GM18951 (cell line): ENCODE measurements around the gene AFAP1.

ENCODE experiments used
- POLR2A ChIP-seq: IDR thresholded peaks from 4 replicates; pipeline ENCODE4 v1.6.1; 2011; ENCODE audit warnings: mild to moderate bottlenecking; ENCODE audit not compliant: insufficient read length, insufficient read depth; ENCODE audit errors: extremely low read depth
- in situ Hi-C: fragments of 300-500 bp; cut with MboI; formaldehyde crosslinking; loops from one replicate; pipeline ENCODE4 v1.12.0; 2022; ENCODE audit warnings: low sequenced_read_pairs, mixed read lengths, inconsistent platforms; ENCODE audit not compliant: unreplicated experiment

AFAP1 gene

GRCh38 chr4:7788694-7789425 lies 150.8 kb downstream of the AFAP1 start:
- in situ Hi-C loops: no loop called here
- TF ChIP-seq POLR2A: no peak

GRCh38 chr4:7788193-7788592 lies 151.5 kb downstream of the AFAP1 start:
- TF ChIP-seq POLR2A: no peak
- in situ Hi-C loops: no loop called here

- in situ Hi-C loops: no loop called here
These were observed 151.9 kb downstream of the AFAP1 start for GRCh38 chr4:7787681-7788141.

GRCh38 chr4:7787067-7787466 lies 152.6 kb downstream of the AFAP1 start:
- no peak for TF ChIP-seq POLR2A
- in situ Hi-C loops: no loop called here

More at GRCh38 chr4:7787681-7788141, 151.9 kb downstream of the AFAP1 start:
- TF ChIP-seq POLR2A: no peak

- in situ Hi-C loops: no loop called here
These were observed 153.1 kb downstream of the AFAP1 start for GRCh38 chr4:7786517-7786916.

GRCh38 chr4:7786040-7786439 lies 153.6 kb downstream of the AFAP1 start:
- in situ Hi-C loops: no loop called here
- TF ChIP-seq POLR2A: no peak

More at GRCh38 chr4:7786517-7786916, 153.1 kb downstream of the AFAP1 start:
- no peak for TF ChIP-seq POLR2A

- TF ChIP-seq POLR2A: no peak
- in situ Hi-C loops: no loop called here
These were observed 154.6 kb downstream of the AFAP1 start for GRCh38 chr4:7785017-7785416.

GRCh38 chr4:7784131-7784870 lies 155.4 kb downstream of the AFAP1 start:
- in situ Hi-C loops: no loop called here
- TF ChIP-seq POLR2A: no peak

GRCh38 chr4:7783541-7783940 lies 156.1 kb downstream of the AFAP1 start:
- no peak for TF ChIP-seq POLR2A
- in situ Hi-C loops: no loop called here

GRCh38 chr4:7782783-7783182 lies 156.9 kb downstream of the AFAP1 start:
- in situ Hi-C loops: no loop called here
- TF ChIP-seq POLR2A: no peak

GRCh38 chr4:7781993-7782392 lies 157.7 kb downstream of the AFAP1 start:
- TF ChIP-seq POLR2A: no peak
- in situ Hi-C loops: no loop called here

GRCh38 chr4:7781366-7781765 lies 158.3 kb downstream of the AFAP1 start:
- in situ Hi-C loops: no loop called here

GRCh38 chr4:7780751-7781348 lies 158.8 kb downstream of the AFAP1 start:
- no peak for TF ChIP-seq POLR2A
- in situ Hi-C loops: no loop called here

More at GRCh38 chr4:7781366-7781765, 158.3 kb downstream of the AFAP1 start:
- TF ChIP-seq POLR2A: no peak

GRCh38 chr4:7779432-7779768 lies 160.3 kb downstream of the AFAP1 start:
- no peak for TF ChIP-seq POLR2A
- in situ Hi-C loops: no loop called here
